ENCODE measurements around the gene NPTN.
A peak's percentile ranks its signal among the peaks of the same experiment; 100 is the strongest.

Gene NPTN

GRCh38 chr15:73572296-73572695 lies 60.9 kb downstream of the NPTN start:
- H3K27ac ChIP-seq, result peak overlapping the region; percentile 78
- no peak for DNase-seq
- H3K9me3 ChIP-seq (ENCODE audit: severe bottlenecking), result no peaks in the 10 kb centered on the region
- H3K27me3 ChIP-seq (ENCODE audit: insufficient read depth, low read depth, severe bottlenecking), result no peaks in the 10 kb centered on the region
- TF ChIP-seq CTCF (IDR thresholded peaks at IDR 0.05; ENCODE audit: low read depth, low read length), result no peak
- H3K36me3 ChIP-seq, result peaks cover 61% of the 10 kb centered on the region
- no peak overlapping the region for H3K4me3 ChIP-seq (ENCODE audit: low read depth, low read length)

GRCh38 chr15:73571346-73571745 lies 61.8 kb downstream of the NPTN start:
- no peak for DNase-seq
- Histone ChIP-seq H3K9me3 (ENCODE audit: severe bottlenecking) (no peaks in the 10 kb centered on the region), H3K4me3 (ENCODE audit: low read depth, low read length) (no peak overlapping the region), H3K36me3 (peaks cover 61% of the 10 kb centered on the region), H3K27ac (no peak overlapping the region), H3K27me3 (ENCODE audit: insufficient read depth, low read depth, severe bottlenecking) (no peaks in the 10 kb centered on the region)
- TF ChIP-seq CTCF (IDR thresholded peaks at IDR 0.05; ENCODE audit: low read depth, low read length), result no peak

GRCh38 chr15:73570355-73571032 lies 62.7 kb downstream of the NPTN start:
- peaks cover 53% of the 10 kb centered on the region for H3K36me3 ChIP-seq
- H3K27ac ChIP-seq, result no peak overlapping the region
- no peak overlapping the region for H3K4me3 ChIP-seq (ENCODE audit: low read depth, low read length)
- no peak for DNase-seq
- no peak for TF ChIP-seq CTCF (IDR thresholded peaks at IDR 0.05; ENCODE audit: low read depth, low read length)
- H3K27me3 ChIP-seq (ENCODE audit: insufficient read depth, low read depth, severe bottlenecking), result no peaks in the 10 kb centered on the region
- H3K9me3 ChIP-seq (ENCODE audit: severe bottlenecking), result no peaks in the 10 kb centered on the region

- Histone ChIP-seq H3K4me3 (ENCODE audit: low read depth, low read length) (no peak overlapping the region), H3K27me3 (ENCODE audit: insufficient read depth, low read depth, severe bottlenecking) (no peaks in the 10 kb centered on the region), H3K9me3 (ENCODE audit: severe bottlenecking) (no peaks in the 10 kb centered on the region), H3K36me3 (peaks cover 54% of the 10 kb centered on the region), H3K27ac (no peak overlapping the region)
- no peak for TF ChIP-seq CTCF (IDR thresholded peaks at IDR 0.05; ENCODE audit: low read depth, low read length)
- peak; percentile 20 for DNase-seq
Measured at GRCh38 chr15:73569361-73569760, 63.8 kb downstream of the NPTN start.

GRCh38 chr15:73568564-73569280 lies 64.5 kb downstream of the NPTN start:
- no peak overlapping the region for H3K4me3 ChIP-seq (ENCODE audit: low read depth, low read length)
- peaks cover 54% of the 10 kb centered on the region for H3K36me3 ChIP-seq
- H3K9me3 ChIP-seq (ENCODE audit: severe bottlenecking), result no peaks in the 10 kb centered on the region
- no peak for DNase-seq
- no peak for TF ChIP-seq CTCF (IDR thresholded peaks at IDR 0.05; ENCODE audit: low read depth, low read length)
- no peak overlapping the region for H3K27ac ChIP-seq
- no peaks in the 10 kb centered on the region for H3K27me3 ChIP-seq (ENCODE audit: insufficient read depth, low read depth, severe bottlenecking)
